Colonic mucosa (tissue), 4 donors: ENCODE measurements around the gene SERPINI1. TPM values are rescaled to one million over a fixed set of nuclear protein-coding genes. Genes with fewer than 3 reads are reported as not detected.

Source experiments
- DNase-seq: peaks from one replicate; pipeline ENCODE4 v3.0.0-alpha.2; 2020
- H3K27ac ChIP-seq: fragments of 200-600 bp; one replicate; pipeline ENCODE4 v1.8.0; 2021
- H3K27me3 ChIP-seq: fragments of 200-600 bp; one replicate; pipeline ENCODE4 v1.8.0; 2021
- H3K36me3 ChIP-seq: fragments of 200-600 bp; one replicate; pipeline ENCODE4 v1.8.0; 2021
- H3K4me1 ChIP-seq: fragments of 200-600 bp; one replicate; pipeline ENCODE4 v1.8.0; 2021; ENCODE audit warnings: mild to moderate bottlenecking
- H3K4me3 ChIP-seq: fragments of 200-600 bp; one replicate; pipeline ENCODE4 v1.8.0; 2021
- H3K9ac ChIP-seq, 2 donors: one replicate each; pipeline ENCODE4 v1.7.0; 2013; ENCODE audit warnings: control low read depth in 2 of 2, low read depth in 2 of 2, low read length in 2 of 2
- H3K9me3 ChIP-seq: fragments of 200-600 bp; one replicate; pipeline ENCODE4 v1.8.0; 2021
- CTCF ChIP-seq: fragments of 200-600 bp; IDR thresholded peaks from one replicate; pipeline ENCODE4 v1.8.0; 2022; ENCODE audit warnings: antibody characterized with exemption, mild to moderate bottlenecking
- intact Hi-C: fragments of 100-400 bp; cut with DNase I; formaldehyde crosslinking; loops from one replicate; pipeline ENCODE4 v1.14.1; 2022
- total RNA-seq, 2 donors: library from RNA; stranded (reverse); fragmentation: NEBNext Ultra II Directional in 1 of 2; extraction: Animal tissue kit (Norgen Biotek cat#: 25700) in 1 of 2; gene quantifications; one replicate each; pipeline ENCODE4 v1.2.1, GENCODE V29; 2021
- donor health status: healthy.
- donor health status: DM: no; HTN: no; CAD: no.
- donor health status: DM: no; HTN: no; CAD: no.

Gene SERPINI1
- total RNA-seq, 2 donors from 2014 or later = 1.1 to 1.3 TPM

- no peaks in the 10 kb centered on the region for H3K4me1 ChIP-seq
- no peaks in the 10 kb centered on the region for H3K36me3 ChIP-seq
- H3K27me3 ChIP-seq = no peaks in the 10 kb centered on the region
- no peak for TF ChIP-seq CTCF
- no peak overlapping the region for H3K4me3 ChIP-seq
- intact Hi-C loops = no loop called here
- DNase-seq = no peak
- H3K9me3 ChIP-seq = no peaks in the 10 kb centered on the region
- no peak overlapping the region for H3K9ac ChIP-seq
- H3K27ac ChIP-seq = no peak overlapping the region
Observed at GRCh38 chr3:167785790-167786189, 50.3 kb downstream of the SERPINI1 start.

GRCh38 chr3:167787440-167787839 is 51.9 kb downstream of the SERPINI1 start:
- Histone ChIP-seq H3K9ac (no peak overlapping the region), H3K27ac (no peak overlapping the region), H3K36me3 (no peaks in the 10 kb centered on the region), H3K27me3 (no peaks in the 10 kb centered on the region), H3K4me3 (no peak overlapping the region), H3K4me1 (no peaks in the 10 kb centered on the region), H3K9me3 (no peaks in the 10 kb centered on the region)
- no peak for TF ChIP-seq CTCF
- no peak for DNase-seq
- intact Hi-C loops = no loop called here

DNA sequence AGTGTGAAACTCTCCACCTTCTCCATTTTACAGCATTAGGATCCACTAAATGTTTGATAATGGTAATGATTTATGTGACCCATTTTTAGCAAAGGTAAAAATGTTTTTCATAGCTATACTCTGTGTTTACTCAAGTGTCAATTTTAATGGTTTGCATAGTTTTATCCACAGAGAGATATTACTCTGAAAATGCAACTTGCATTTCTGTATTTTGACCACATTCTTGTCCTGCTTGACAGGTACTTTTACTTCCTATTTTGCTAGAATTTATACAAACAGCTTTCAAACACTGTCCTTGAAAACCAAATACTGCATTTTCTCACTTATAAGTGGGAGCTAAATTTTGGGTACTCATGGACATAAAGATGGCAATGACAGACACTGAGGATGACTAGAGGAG is 62.9 kb downstream of the SERPINI1 start:
- Histone ChIP-seq H3K27ac (no peak overlapping the region), H3K36me3 (no peaks in the 10 kb centered on the region), H3K9me3 (no peaks in the 10 kb centered on the region), H3K4me1 (no peaks in the 10 kb centered on the region), H3K27me3 (no peaks in the 10 kb centered on the region), H3K9ac (no peak overlapping the region), H3K4me3 (no peak overlapping the region)
- intact Hi-C loops = no loop called here
- no peak for DNase-seq
- TF ChIP-seq CTCF = no peak

GRCh38 chr3:167808910-167809309 is 73.4 kb downstream of the SERPINI1 start:
- H3K4me1 ChIP-seq = no peaks in the 10 kb centered on the region
- no peak overlapping the region for H3K4me3 ChIP-seq
- intact Hi-C loops = no loop called here
- DNase-seq = no peak
- no peak for TF ChIP-seq CTCF
- H3K27me3 ChIP-seq = no peaks in the 10 kb centered on the region
- no peaks in the 10 kb centered on the region for H3K36me3 ChIP-seq
- no peak overlapping the region for H3K9ac ChIP-seq
- H3K9me3 ChIP-seq = no peaks in the 10 kb centered on the region
- no peak overlapping the region for H3K27ac ChIP-seq

GRCh38 chr3:167810236-167810635 is 74.7 kb downstream of the SERPINI1 start:
- Histone ChIP-seq H3K4me1 (no peaks in the 10 kb centered on the region), H3K9ac (no peak overlapping the region), H3K27ac (no peak overlapping the region), H3K9me3 (no peaks in the 10 kb centered on the region), H3K4me3 (no peak overlapping the region), H3K36me3 (no peaks in the 10 kb centered on the region), H3K27me3 (no peaks in the 10 kb centered on the region)
- no peak for DNase-seq
- intact Hi-C loops = no loop called here
- no peak for TF ChIP-seq CTCF

DNA sequence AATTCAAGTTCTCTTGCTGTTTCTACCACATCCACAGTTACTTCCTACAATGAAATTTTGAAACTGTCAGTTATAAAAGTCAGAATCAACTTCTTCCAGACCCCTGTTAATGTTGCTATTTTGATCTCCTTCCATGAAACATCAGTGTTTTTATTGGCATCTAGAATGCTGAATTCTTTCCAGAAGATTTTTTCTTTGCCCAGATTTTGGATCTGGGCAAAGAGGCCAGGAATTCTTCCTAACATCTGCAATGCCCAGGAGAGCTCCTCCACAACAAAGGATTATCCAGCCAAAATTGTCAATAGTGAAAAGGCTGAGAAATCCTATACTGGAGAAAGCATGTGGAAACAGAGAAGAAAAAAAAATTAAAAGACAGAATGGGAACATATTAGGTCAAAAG is 75.5 kb downstream of the SERPINI1 start:
- no peak overlapping the region for H3K4me3 ChIP-seq
- H3K9me3 ChIP-seq = no peaks in the 10 kb centered on the region
- no peaks in the 10 kb centered on the region for H3K4me1 ChIP-seq
- H3K27me3 ChIP-seq = no peaks in the 10 kb centered on the region
- TF ChIP-seq CTCF = no peak
- H3K9ac ChIP-seq = no peak overlapping the region
- intact Hi-C loops = no loop called here
- H3K27ac ChIP-seq = no peak overlapping the region
- no peaks in the 10 kb centered on the region for H3K36me3 ChIP-seq
- DNase-seq = no peak
